ENCODE results near the gene SMNDC1. TPM values are rescaled to one million over a fixed set of nuclear protein-coding genes. Genes with fewer than 3 reads are reported as not detected.
A peak's percentile ranks its signal among the peaks of the same experiment; 100 is the strongest.

SMNDC1 gene
- total RNA-seq, 1 donor from 2014 or later, result 6.9 TPM

- no peak for TF ChIP-seq CTCF (IDR thresholded peaks at IDR 0.05)
- Histone ChIP-seq H3K27me3 (no peaks in the 10 kb centered on the region), H3K9me3 (no peaks in the 10 kb centered on the region), H3K4me3 (no peak overlapping the region), H3K4me1 (peaks cover 5 to 11% of the 10 kb centered on the region in 2 donors), H3K27ac (no peak overlapping the region), H3K36me3 (peaks cover 0 to 6% of the 10 kb centered on the region in 2 donors)
- DNase-seq (ENCODE audit: low spot score in 2 of 2), result no peak
- intact Hi-C loops (cut with DNase I), result loop anchor here (5.0 to 10.0 kb wide), 2 partner anchors 259 to 423 kb away; partner anchors contain the start of gene SMC3
Observed at GRCh38 chr10:110307805-110308204, 3.1 kb upstream of the SMNDC1 start.

GRCh38 chr10:110306452-110306768, 1.7 kb upstream of the SMNDC1 start:
- intact Hi-C loops (cut with DNase I), result loop anchor here (1.0 to 10.0 kb wide), 3 partner anchors 241 to 422 kb away; partner anchors contain the start of gene SMC3
- H3K9me3 ChIP-seq, result no peaks in the 10 kb centered on the region
- TF ChIP-seq CTCF (IDR thresholded peaks at IDR 0.05), result no peak
- peaks cover 12 to 20% of the 10 kb centered on the region in 2 donors for H3K36me3 ChIP-seq
- peaks cover 5 to 22% of the 10 kb centered on the region in 2 donors for H3K4me1 ChIP-seq
- no peak for DNase-seq (ENCODE audit: low spot score in 2 of 2)
- no peak overlapping the region for H3K27ac ChIP-seq
- H3K4me3 ChIP-seq, result peak overlapping the region in 1 of 2 donors; percentile 99
- H3K27me3 ChIP-seq, result no peaks in the 10 kb centered on the region

- no peaks in the 10 kb centered on the region for H3K27me3 ChIP-seq
- no peaks in the 10 kb centered on the region for H3K9me3 ChIP-seq
- intact Hi-C loops (cut with DNase I), result loop anchor here (1.0 to 10.0 kb wide), 6 partner anchors 79 to 421 kb away; partner anchors contain the start of genes DUSP5 and SMC3
- H3K4me1 ChIP-seq, result peaks cover 5 to 27% of the 10 kb centered on the region in 2 donors
- TF ChIP-seq CTCF (IDR thresholded peaks at IDR 0.05), result peak; percentile 60 to 65 (median 61)
- DNase-seq (ENCODE audit: low spot score in 2 of 2), result peak in 1 of 2 donors; percentile 73
- peak overlapping the region; percentile 75 to 99 for H3K4me3 ChIP-seq
- peaks cover 14 to 25% of the 10 kb centered on the region in 2 donors for H3K36me3 ChIP-seq
- H3K27ac ChIP-seq, result peak overlapping the region; percentile 95 to 96
Observed at GRCh38 chr10:110305767-110306451, 1.2 kb upstream of the SMNDC1 start.

- intact Hi-C loops (cut with DNase I), result loop anchor here (2.0 to 10.0 kb wide), 4 partner anchors 78 to 420 kb away; partner anchors contain the start of gene DUSP5
- no peaks in the 10 kb centered on the region for H3K27me3 ChIP-seq
- H3K4me1 ChIP-seq, result peaks cover 5 to 36% of the 10 kb centered on the region in 2 donors
- DNase-seq (ENCODE audit: low spot score in 2 of 2), result peak in 1 of 2 donors; percentile 67
- peak overlapping the region; percentile 75 to 99 for H3K4me3 ChIP-seq
- peaks cover 20 to 37% of the 10 kb centered on the region in 2 donors for H3K36me3 ChIP-seq
- TF ChIP-seq CTCF (IDR thresholded peaks at IDR 0.05), result no peak
- peak overlapping the region; percentile 95 to 96 for H3K27ac ChIP-seq
- no peaks in the 10 kb centered on the region for H3K9me3 ChIP-seq
Observed at GRCh38 chr10:110304394-110304779, 333 bp downstream of the SMNDC1 start.

- H3K4me1 ChIP-seq, result peaks cover 5 to 36% of the 10 kb centered on the region in 2 donors
- intact Hi-C loops (cut with DNase I), result loop anchor here (2.0 to 10.0 kb wide), 4 partner anchors 77 to 419 kb away; partner anchors contain the start of gene DUSP5
Observed at GRCh38 chr10:110303681-110304080, 1.0 kb downstream of the SMNDC1 start.

More at GRCh38 chr10:110303681-110304080, 1.0 kb downstream of the SMNDC1 start:
- Histone ChIP-seq H3K36me3 (peaks cover 22 to 44% of the 10 kb centered on the region in 2 donors), H3K27ac (peak overlapping the region in 1 of 2 donors; percentile 96), H3K4me3 (peak overlapping the region; percentile 75 to 99), H3K9me3 (no peaks in the 10 kb centered on the region), H3K27me3 (no peaks in the 10 kb centered on the region)
- no peak for DNase-seq (ENCODE audit: low spot score in 2 of 2)
- TF ChIP-seq CTCF (IDR thresholded peaks at IDR 0.05), result no peak

Measured in ascending aorta (tissue), 2 donors.